ENCODE measurements around the gene SEZ6. TPM values are rescaled to one million over a fixed set of nuclear protein-coding genes. Genes with fewer than 3 reads are reported as not detected.

The SEZ6 gene
- total RNA-seq, 3 donors from 2014 or later: not detected

GRCh38 chr17:28997806-28998205, 8.0 kb downstream of the SEZ6 start:
- no peaks in the 10 kb centered on the region for H3K36me3 ChIP-seq
- intact Hi-C loops (cut with DNase I; ENCODE audit: low total_unique reads): loop anchor here (1.0 kb wide), 1 partner anchor 15 kb away; no protein-coding TSS in a partner anchor
- no peak for TF ChIP-seq POLR2A (IDR thresholded peaks at IDR 0.05)
- no peak for TF ChIP-seq POLR2AphosphoS5 (IDR thresholded peaks at IDR 0.05)
- TF ChIP-seq CTCF (IDR thresholded peaks at IDR 0.05): no peak
- H3K4me3 ChIP-seq: no peak overlapping the region
- H3K9me3 ChIP-seq: no peaks in the 10 kb centered on the region
- no peaks in the 10 kb centered on the region for H3K4me1 ChIP-seq
- peaks cover 0 to 14% of the 10 kb centered on the region in 2 donors for H3K27me3 ChIP-seq
- H3K27ac ChIP-seq: no peak overlapping the region
- no peak for DNase-seq (ENCODE audit: low spot score in 2 of 2)

- H3K4me3 ChIP-seq: no peak overlapping the region
- no peaks in the 10 kb centered on the region for H3K4me1 ChIP-seq
- TF ChIP-seq POLR2A (IDR thresholded peaks at IDR 0.05) (no peak), POLR2AphosphoS5 (IDR thresholded peaks at IDR 0.05) (no peak), CTCF (IDR thresholded peaks at IDR 0.05) (no peak)
- no peak for DNase-seq (ENCODE audit: low spot score in 2 of 2)
- H3K27me3 ChIP-seq: peaks cover 0 to 14% of the 10 kb centered on the region in 2 donors
- H3K27ac ChIP-seq: no peak overlapping the region
- no peaks in the 10 kb centered on the region for H3K36me3 ChIP-seq
- intact Hi-C loops (cut with DNase I; ENCODE audit: low total_unique reads): no loop called here
- H3K9me3 ChIP-seq: no peaks in the 10 kb centered on the region
These were observed 9.2 kb downstream of the SEZ6 start for GRCh38 chr17:28996554-28997096.

GRCh38 chr17:28993645-28994426, 12.0 kb downstream of the SEZ6 start:
- H3K4me1 ChIP-seq: no peaks in the 10 kb centered on the region
- no peak for TF ChIP-seq CTCF (IDR thresholded peaks at IDR 0.05)
- no peak for TF ChIP-seq POLR2AphosphoS5 (IDR thresholded peaks at IDR 0.05)
- no peaks in the 10 kb centered on the region for H3K36me3 ChIP-seq
- H3K27me3 ChIP-seq: peaks cover 0 to 10% of the 10 kb centered on the region in 2 donors
- DNase-seq (ENCODE audit: low spot score in 2 of 2): no peak
- H3K9me3 ChIP-seq: no peaks in the 10 kb centered on the region
- intact Hi-C loops (cut with DNase I; ENCODE audit: low total_unique reads): no loop called here
- no peak overlapping the region for H3K4me3 ChIP-seq
- H3K27ac ChIP-seq: no peak overlapping the region

GRCh38 chr17:28992625-28993600, 12.9 kb downstream of the SEZ6 start:
- Histone ChIP-seq H3K4me1 (no peaks in the 10 kb centered on the region), H3K27me3 (peaks cover 0 to 3% of the 10 kb centered on the region in 2 donors), H3K9me3 (no peaks in the 10 kb centered on the region), H3K4me3 (no peak overlapping the region), H3K27ac (no peak overlapping the region), H3K36me3 (no peaks in the 10 kb centered on the region)
- no peak for DNase-seq (ENCODE audit: low spot score in 2 of 2)
- intact Hi-C loops (cut with DNase I; ENCODE audit: low total_unique reads): no loop called here
- TF ChIP-seq CTCF (IDR thresholded peaks at IDR 0.05): no peak
- TF ChIP-seq POLR2A (IDR thresholded peaks at IDR 0.05): no peak
- TF ChIP-seq POLR2AphosphoS5 (IDR thresholded peaks at IDR 0.05): no peak

All from breast epithelium (tissue), 4 donors.